ENCODE results near the gene SERTAD2.

The SERTAD2 gene

GRCh38 chr2:64659252-64659651 is 5.5 kb upstream of the SERTAD2 start:
- no peaks in the 10 kb centered on the region for H3K36me3 Mint-ChIP-seq (ENCODE audit: low read depth)
- DNase-seq: no peak
- no peaks in the 10 kb centered on the region for H3K9me3 Mint-ChIP-seq
- peaks cover 18% of the 10 kb centered on the region for H3K4me1 Mint-ChIP-seq
- H3K4me3 Mint-ChIP-seq: no peak overlapping the region
- no peaks in the 10 kb centered on the region for H3K27me3 Mint-ChIP-seq (ENCODE audit: low read depth, poor library complexity)
- no peak overlapping the region for H3K27ac Mint-ChIP-seq
- no peak for TF ChIP-seq CTCF (IDR thresholded peaks at IDR 0.05)

- no peak for TF ChIP-seq CTCF (IDR thresholded peaks at IDR 0.05)
- no peak overlapping the region for H3K27ac Mint-ChIP-seq
- H3K4me3 Mint-ChIP-seq: no peak overlapping the region
- H3K27me3 Mint-ChIP-seq (ENCODE audit: low read depth, poor library complexity): no peaks in the 10 kb centered on the region
- no peaks in the 10 kb centered on the region for H3K36me3 Mint-ChIP-seq (ENCODE audit: low read depth)
- no peak for DNase-seq
- peaks cover 18% of the 10 kb centered on the region for H3K4me1 Mint-ChIP-seq
- no peaks in the 10 kb centered on the region for H3K9me3 Mint-ChIP-seq
Observed at GRCh38 chr2:64658269-64658668, 4.6 kb upstream of the SERTAD2 start.

GRCh38 chr2:64657411-64657810 is 3.7 kb upstream of the SERTAD2 start:
- no peak for DNase-seq
- TF ChIP-seq CTCF (IDR thresholded peaks at IDR 0.05): no peak
- peaks cover 23% of the 10 kb centered on the region for H3K4me1 Mint-ChIP-seq
- no peaks in the 10 kb centered on the region for H3K36me3 Mint-ChIP-seq (ENCODE audit: low read depth)
- H3K4me3 Mint-ChIP-seq: no peak overlapping the region
- no peak overlapping the region for H3K27ac Mint-ChIP-seq
- H3K9me3 Mint-ChIP-seq: no peaks in the 10 kb centered on the region
- H3K27me3 Mint-ChIP-seq (ENCODE audit: low read depth, poor library complexity): no peaks in the 10 kb centered on the region

GRCh38 chr2:64656379-64656778 is 2.7 kb upstream of the SERTAD2 start:
- no peak for TF ChIP-seq CTCF (IDR thresholded peaks at IDR 0.05)
- DNase-seq: no peak
- H3K9me3 Mint-ChIP-seq: no peaks in the 10 kb centered on the region
- H3K4me1 Mint-ChIP-seq: peaks cover 33% of the 10 kb centered on the region
- H3K4me3 Mint-ChIP-seq: no peak overlapping the region
- H3K27me3 Mint-ChIP-seq (ENCODE audit: low read depth, poor library complexity): no peaks in the 10 kb centered on the region
- no peaks in the 10 kb centered on the region for H3K36me3 Mint-ChIP-seq (ENCODE audit: low read depth)
- no peak overlapping the region for H3K27ac Mint-ChIP-seq

GRCh38 chr2:64655873-64656272 is 2.2 kb upstream of the SERTAD2 start:
- TF ChIP-seq CTCF (IDR thresholded peaks at IDR 0.05): no peak
- H3K27ac Mint-ChIP-seq: no peak overlapping the region
- no peaks in the 10 kb centered on the region for H3K36me3 Mint-ChIP-seq (ENCODE audit: low read depth)
- H3K27me3 Mint-ChIP-seq (ENCODE audit: low read depth, poor library complexity): no peaks in the 10 kb centered on the region
- H3K4me1 Mint-ChIP-seq: peaks cover 38% of the 10 kb centered on the region
- H3K4me3 Mint-ChIP-seq: peak overlapping the region; percentile 69
- no peak for DNase-seq
- H3K9me3 Mint-ChIP-seq: no peaks in the 10 kb centered on the region

- H3K36me3 Mint-ChIP-seq (ENCODE audit: low read depth): no peaks in the 10 kb centered on the region
- no peak for DNase-seq
- TF ChIP-seq CTCF (IDR thresholded peaks at IDR 0.05): peak; percentile 26
- peaks cover 46% of the 10 kb centered on the region for H3K4me1 Mint-ChIP-seq
- H3K27ac Mint-ChIP-seq: peak overlapping the region; percentile 48
- H3K4me3 Mint-ChIP-seq: peak overlapping the region; percentile 89
- no peaks in the 10 kb centered on the region for H3K27me3 Mint-ChIP-seq (ENCODE audit: low read depth, poor library complexity)
- no peaks in the 10 kb centered on the region for H3K9me3 Mint-ChIP-seq
Observed at GRCh38 chr2:64655018-64655664, 1.4 kb upstream of the SERTAD2 start.
